Lower leg skin (tissue), 3 donors: ENCODE results near the gene COBL.

Experiments
- CTCF ChIP-seq, 3 donors: fragments of 450-650 bp; IDR thresholded peaks; one replicate each; pipeline ENCODE4 v1.5.1; 2016; ENCODE audit warnings: antibody characterized with exemption in 3 of 3, mild to moderate bottlenecking in 3 of 3, moderate library complexity in 2 of 3
- POLR2A ChIP-seq, 2 donors: fragments of 450-650 bp; IDR thresholded peaks; one replicate each; pipeline ENCODE4 v1.6.1; 2016 to 2017; ENCODE audit warnings: antibody characterized with exemption in 2 of 2, mild to moderate bottlenecking in 1 of 2, moderate library complexity in 1 of 2

DNA sequence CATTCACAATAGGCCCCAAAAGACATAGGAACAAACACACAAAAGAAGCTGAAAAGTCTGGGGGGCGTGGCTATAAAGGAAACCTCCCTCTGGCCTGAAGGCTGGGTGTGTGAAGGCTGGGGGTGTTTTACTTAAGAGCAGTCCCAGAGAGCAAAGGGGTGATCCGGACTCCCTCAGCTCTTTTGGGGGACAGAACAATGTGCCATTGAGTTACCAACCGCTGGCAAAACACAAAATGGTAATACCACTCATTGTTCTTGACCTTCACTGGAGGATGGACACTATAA is 189.0 kb downstream of the COBL start:
- TF ChIP-seq POLR2A (IDR thresholded peaks at IDR 0.05) = no peak
- TF ChIP-seq CTCF (IDR thresholded peaks at IDR 0.05) = no peak
